Adrenal gland (tissue), 12 donors: ENCODE data around the gene ASCC1. TPM values are rescaled to one million over a fixed set of nuclear protein-coding genes. Genes with fewer than 3 reads are reported as not detected.

Source experiments
- DNase-seq, 7 donors: peaks; one replicate each; pipeline ENCODE4 v3.0.0-alpha.2; 2019 to 2020
- H3K27ac ChIP-seq, 5 donors: fragments of 200-600 bp; sonication (generic) in 4 of 5; 1 replicate in 3 of 5; 2 replicates in 2 of 5; pipeline versions ENCODE4 v1.5.1 to v1.8.0; 2016 to 2020; ENCODE audit warnings: mild to moderate bottlenecking in 1 of 5
- H3K27me3 ChIP-seq: fragments of 200-600 bp; 2 replicates; pipeline ENCODE4 v1.8.0; 2021
- H3K36me3 ChIP-seq, 2 donors: fragments of 200-600 bp; replicated peaks in 1 of 2; 1 replicate in 1 of 2; 2 replicates in 1 of 2; pipeline versions ENCODE4 v1.5.1 to v1.8.0; 2018 to 2022
- H3K4me1 ChIP-seq, 2 donors: fragments of 200-600 bp; replicated peaks in 1 of 2; 1 replicate in 1 of 2; 2 replicates in 1 of 2; pipeline versions ENCODE4 v1.5.1 to v1.8.0; 2018 to 2021
- H3K4me3 ChIP-seq, 4 donors: fragments of 200-600 bp; sonication (generic) in 3 of 4; one replicate each; pipeline ENCODE4 v1.5.1; 2016 to 2018
- H3K9me3 ChIP-seq, 3 donors: fragments of 200-600 bp; sonication (generic) in 1 of 3; replicated peaks in 1 of 3; 1 replicate in 2 of 3; 2 replicates in 1 of 3; pipeline versions ENCODE4 v1.5.1 to v1.8.0; 2016 to 2021
- CTCF ChIP-seq, 6 experiments: fragments of 450-650 bp in 4 of 6; fragments of 200-600 bp in 2 of 6; sonication (generic) in 1 of 6; IDR thresholded peaks; 1 replicate in 5 of 6; 2 replicates in 1 of 6; pipeline versions ENCODE4 v1.5.1 to v1.8.0; 2016 to 2021; ENCODE audit warnings: antibody characterized with exemption in 6 of 6, mild to moderate bottlenecking in 2 of 6, moderate library complexity in 1 of 6
- POLR2A ChIP-seq, 2 donors: fragments of 450-650 bp; IDR thresholded peaks; one replicate each; pipeline ENCODE4 v1.6.1; 2017; ENCODE audit warnings: antibody characterized with exemption in 2 of 2, mild to moderate bottlenecking in 2 of 2, moderate library complexity in 1 of 2
- WGBS, 4 donors: extraction: QIAGEN DNeasy Blood & Tissue Kit in 2 of 4; methylation state at CpG; one replicate each; pipeline versions ENCODE4 v1.1.5 to v1.1.7; 2013 to 2017; 5-methylcytosine and 5-hydroxymethylcytosine counted together
- intact Hi-C, 2 donors: fragments of 100-400 bp; cut with DNase I; formaldehyde crosslinking; loops; one replicate each; pipeline versions ENCODE4 v1.14.1 to v1.15.0; 2022 to 2023
- polyA plus RNA-seq, 3 donors: library from polyadenylated mRNA; stranded (reverse); fragments of 200-250 nt in 2 of 3; fragments of 350-450 nt in 1 of 3; fragmentation: Illumina TruSeq in 1 of 3; extraction: RNeasy Lipid Tissue Mini Kit (QIAGEN cat#74804) in 1 of 3; gene quantifications; one replicate each; pipeline ENCODE4 v1.2.3, GENCODE V29; 2013 to 2014
- total RNA-seq, 9 donors: library from RNA; depleted of rRNA in 4 of 9; stranded (reverse); fragments of >200 nt in 4 of 9; fragments of 120-200 nt in 1 of 9; fragmentation: NEBNext Ultra II Directional in 1 of 9; extraction: Animal tissue kit (Norgen Biotek cat#: 25700) in 1 of 9; gene quantifications; one replicate each; pipeline versions ENCODE4 v1.1.0 to v1.2.4, GENCODE V29; 2013 to 2023
- donor health status: healthy with polysubstance abuse.
- donor health status: Bipolar disorder and iron deficiency.
- donor health status: DM: yes; HTN: yes; CAD: no.
- donor health status: DM: no; HTN: no; CAD: no.
- donor health status: DM: no; HTN: no; CAD: no.
- donor health status: DM: yes; HTN: yes; CAD: no.

Gene ASCC1
- total and polyA plus RNA-seq, 12 donors, result 9.7 to 101 (median 36.7) TPM

- Histone ChIP-seq H3K9me3 (no peaks in the 10 kb centered on the region), H3K4me3 (no peak overlapping the region), H3K4me1 (peaks cover 71 to 85% of the 10 kb centered on the region in 2 donors), H3K27me3 (no peaks in the 10 kb centered on the region), H3K36me3 (no peaks in the 10 kb centered on the region), H3K27ac (peak overlapping the region in 4 of 5 donors; percentile 15 to 93 (median 60))
- WGBS, 4 donors, result 65 to 67% (median 67%) methylated on average over 8 of the region's 8 CpGs
- intact Hi-C loops, result no loop called here
- DNase-seq, result peak in 6 of 7 donors; percentile 48 to 74 (median 59)
- TF ChIP-seq CTCF (IDR thresholded peaks at IDR 0.05) (no peak), POLR2A (IDR thresholded peaks at IDR 0.05) (no peak)
Observed at GRCh38 chr10:72257051-72257892, 41.2 kb upstream of the ASCC1 start.

DNA sequence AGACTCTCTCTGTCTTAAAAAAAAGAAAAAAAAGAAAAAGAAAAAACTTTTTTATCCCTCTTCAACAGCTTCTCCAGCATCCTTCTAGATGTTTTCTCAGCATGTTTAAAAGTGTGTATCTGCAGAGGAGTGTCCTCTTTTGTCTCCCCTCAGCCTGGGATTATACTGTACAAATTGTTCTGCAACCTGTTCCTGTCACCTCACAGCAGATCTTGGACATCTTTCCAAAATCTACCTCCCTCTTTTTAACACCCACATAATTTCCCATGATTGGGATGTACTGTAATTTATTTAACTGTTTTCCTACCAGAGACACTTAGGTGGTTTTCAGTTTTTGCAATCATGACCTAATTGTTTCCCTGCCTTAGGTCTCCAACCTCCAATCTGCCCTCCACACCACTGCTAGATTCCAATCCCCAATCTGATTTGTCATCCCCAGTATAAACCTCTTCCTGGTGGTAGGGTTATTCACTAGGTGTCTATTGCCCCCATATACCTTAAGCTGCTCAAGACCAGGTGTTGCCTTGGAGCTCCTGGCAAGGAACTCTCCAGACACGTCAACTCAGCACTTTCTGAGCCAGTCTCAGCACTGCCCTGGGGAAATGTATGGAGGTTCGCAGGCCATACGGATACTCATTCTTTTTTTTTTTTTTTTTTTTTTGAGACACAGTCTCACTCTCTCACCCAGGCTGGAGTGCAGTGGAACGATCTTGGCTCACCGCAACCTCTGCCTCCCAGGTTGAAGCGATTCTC lies 40.1 kb upstream of the ASCC1 start:
- 91 to 96% (median 96%) methylated on average over 6 of the region's 6 CpGs for WGBS, 4 donors
- intact Hi-C loops, result no loop called here
- H3K36me3 ChIP-seq, result no peaks in the 10 kb centered on the region

DNA sequence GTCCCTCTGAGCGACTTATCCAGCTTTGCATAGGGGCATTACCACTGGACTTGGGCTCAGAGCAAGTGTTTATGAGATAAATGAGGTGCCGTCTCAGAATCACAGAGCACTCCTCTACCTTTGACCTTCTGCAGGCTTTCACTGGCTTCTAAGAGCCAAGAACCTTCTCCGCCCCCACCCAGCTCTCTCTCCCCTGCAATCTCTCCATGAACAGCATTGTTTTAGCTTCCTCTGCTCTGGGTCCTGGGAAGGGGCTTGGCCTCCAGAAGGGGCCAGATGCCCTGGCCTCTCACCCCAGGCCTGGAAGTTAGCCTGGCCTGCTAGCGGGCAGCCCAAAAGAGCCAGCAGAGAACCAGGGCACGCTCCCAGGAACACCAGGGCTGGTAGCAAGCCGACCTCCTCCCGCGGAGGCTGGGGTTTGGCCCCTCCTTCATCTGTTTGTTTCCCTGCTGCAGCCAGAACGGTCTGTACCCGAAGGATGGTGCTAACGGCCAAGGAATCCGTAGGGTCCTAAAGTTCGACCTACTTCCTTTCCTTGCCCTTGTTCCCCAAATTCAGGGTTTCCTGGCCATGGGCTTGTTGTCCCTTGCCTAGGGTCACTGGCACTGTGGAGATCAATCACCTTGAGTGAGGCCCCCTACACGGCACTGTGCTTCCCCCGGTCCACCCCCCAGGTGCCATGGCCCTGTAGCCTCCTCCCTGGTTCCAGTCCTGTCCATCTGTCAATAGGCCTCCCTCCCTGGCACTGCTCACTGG lies 38.9 kb upstream of the ASCC1 start:
- peak; percentile 87 to 97 (median 93) for DNase-seq
- no peak overlapping the region for H3K4me3 ChIP-seq
- TF ChIP-seq CTCF (IDR thresholded peaks at IDR 0.05), result no peak
- peak in 1 of 2 donors; percentile 65 for TF ChIP-seq POLR2A (IDR thresholded peaks at IDR 0.05)
- no peaks in the 10 kb centered on the region for H3K36me3 ChIP-seq
- WGBS, 4 donors, result 1 to 4% (median 2%) methylated on average over 15 of the region's 15 CpGs
- H3K27ac ChIP-seq, result peak overlapping the region; percentile 85 to 93 (median 90)
- intact Hi-C loops, result no loop called here
- H3K9me3 ChIP-seq, result no peaks in the 10 kb centered on the region
- no peaks in the 10 kb centered on the region for H3K27me3 ChIP-seq
- H3K4me1 ChIP-seq, result peaks cover 58 to 86% of the 10 kb centered on the region in 2 donors

More for the DNA sequence above, 40.1 kb upstream of the ASCC1 start:
- no peaks in the 10 kb centered on the region for H3K27me3 ChIP-seq
- H3K4me1 ChIP-seq, result peaks cover 62 to 84% of the 10 kb centered on the region in 2 donors
- DNase-seq, result no peak
- H3K4me3 ChIP-seq, result no peak overlapping the region
- no peaks in the 10 kb centered on the region for H3K9me3 ChIP-seq
- TF ChIP-seq POLR2A (IDR thresholded peaks at IDR 0.05) (no peak), CTCF (IDR thresholded peaks at IDR 0.05) (no peak)
- peak overlapping the region; percentile 85 to 93 (median 90) for H3K27ac ChIP-seq

- peaks cover 66 to 86% of the 10 kb centered on the region in 2 donors for H3K4me1 ChIP-seq
- peak overlapping the region; percentile 1 to 93 (median 78) for H3K27ac ChIP-seq
- no peak for TF ChIP-seq CTCF (IDR thresholded peaks at IDR 0.05)
- no peak for TF ChIP-seq POLR2A (IDR thresholded peaks at IDR 0.05)
- no peaks in the 10 kb centered on the region for H3K36me3 ChIP-seq
- H3K27me3 ChIP-seq, result no peaks in the 10 kb centered on the region
- DNase-seq, result no peak
- H3K4me3 ChIP-seq, result no peak overlapping the region
- intact Hi-C loops, result no loop called here
- no peaks in the 10 kb centered on the region for H3K9me3 ChIP-seq
- WGBS, 4 donors, result 84 to 90% (median 89%) methylated on average over 7 of the region's 7 CpGs
Observed at GRCh38 chr10:72253578-72253977, 37.5 kb upstream of the ASCC1 start.
